Gastrocnemius medialis (tissue), 4 donors: Measurements from ENCODE around the gene NAPSA.

Experiments used
- POLR2A ChIP-seq, 2 donors: fragments of 450-650 bp; IDR thresholded peaks; one replicate each; pipeline ENCODE4 v1.6.1; 2017; ENCODE audit warnings: antibody characterized with exemption in 2 of 2, mild to moderate bottlenecking in 2 of 2, moderate library complexity in 2 of 2
- TF ChIP-seq, protein P1 (sequence below), 5 experiments: fragments of 450-650 bp in 3 of 5; fragments of 200-600 bp in 2 of 5; sonication (generic) in 2 of 5; IDR thresholded peaks in 4 of 5; conservative IDR thresholded peaks in 1 of 5; 1 replicate in 4 of 5; 2 replicates in 1 of 5; pipeline ENCODE4 v1.5.1; 2016 to 2019; ENCODE audit warnings: antibody characterized with exemption in 5 of 5, mild to moderate bottlenecking in 3 of 5, moderate library complexity in 3 of 5

DNA sequence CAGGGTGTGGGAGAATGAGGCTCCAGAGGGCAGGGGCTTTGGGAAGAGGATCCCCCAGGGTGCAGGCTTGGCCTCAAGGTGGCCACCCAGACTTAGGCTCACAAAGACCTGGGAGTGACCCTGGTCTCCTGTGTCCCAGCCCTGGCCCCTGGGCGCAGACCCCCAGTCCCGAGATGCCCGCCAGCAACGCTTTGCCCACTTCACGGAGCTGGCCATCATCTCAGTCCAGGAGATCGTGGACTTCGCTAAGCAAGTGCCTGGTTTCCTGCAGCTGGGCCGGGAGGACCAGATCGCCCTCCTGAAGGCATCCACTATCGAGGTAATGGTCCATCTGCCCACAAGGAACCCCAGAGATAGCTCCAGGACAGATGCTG is 13.4 kb upstream of the NAPSA start:
- TF ChIP-seq, protein P1, sequence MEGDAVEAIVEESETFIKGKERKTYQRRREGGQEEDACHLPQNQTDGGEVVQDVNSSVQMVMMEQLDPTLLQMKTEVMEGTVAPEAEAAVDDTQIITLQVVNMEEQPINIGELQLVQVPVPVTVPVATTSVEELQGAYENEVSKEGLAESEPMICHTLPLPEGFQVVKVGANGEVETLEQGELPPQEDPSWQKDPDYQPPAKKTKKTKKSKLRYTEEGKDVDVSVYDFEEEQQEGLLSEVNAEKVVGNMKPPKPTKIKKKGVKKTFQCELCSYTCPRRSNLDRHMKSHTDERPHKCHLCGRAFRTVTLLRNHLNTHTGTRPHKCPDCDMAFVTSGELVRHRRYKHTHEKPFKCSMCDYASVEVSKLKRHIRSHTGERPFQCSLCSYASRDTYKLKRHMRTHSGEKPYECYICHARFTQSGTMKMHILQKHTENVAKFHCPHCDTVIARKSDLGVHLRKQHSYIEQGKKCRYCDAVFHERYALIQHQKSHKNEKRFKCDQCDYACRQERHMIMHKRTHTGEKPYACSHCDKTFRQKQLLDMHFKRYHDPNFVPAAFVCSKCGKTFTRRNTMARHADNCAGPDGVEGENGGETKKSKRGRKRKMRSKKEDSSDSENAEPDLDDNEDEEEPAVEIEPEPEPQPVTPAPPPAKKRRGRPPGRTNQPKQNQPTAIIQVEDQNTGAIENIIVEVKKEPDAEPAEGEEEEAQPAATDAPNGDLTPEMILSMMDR (IDR thresholded peaks at IDR 0.05 in 4 of 5, conservative IDR thresholded peaks at IDR 0.05 in 1 of 5) = no peak
- TF ChIP-seq POLR2A (IDR thresholded peaks at IDR 0.05) = no peak
